Astrocyte of the spinal cord (primary cell): ENCODE results near the gene SH2D3C.

Experiments used
- DNase-seq: peaks from one replicate; pipeline ENCODE4 v3.0.0; 2011; ENCODE audit warnings: low read depth, low spot score
- H3K4me3 ChIP-seq: 2 replicates; pipeline ENCODE4 v1.5.1; 2011; ENCODE audit warnings: low read depth, mild to moderate bottlenecking, low read length, moderate library complexity
- in situ Hi-C: cut with HindIII; loops from 2 replicates; pipeline ENCODE4 v1.10.0; 2017; ENCODE audit warnings: low sequenced_read_pairs
- TF ChIP-seq, protein P1 (sequence below): IDR thresholded peaks from 2 replicates; pipeline ENCODE4 v1.5.1; 2012; ENCODE audit warnings: low read depth, mild to moderate bottlenecking, low read length, inconsistent platforms

Gene SH2D3C

GRCh38 chr9:127741831-127742434, 36.5 kb downstream of the SH2D3C start:
- H3K4me3 ChIP-seq = peak overlapping the region; percentile 34
- in situ Hi-C loops = no loop called here
- peak; percentile 37 for DNase-seq
- TF ChIP-seq, protein P1, sequence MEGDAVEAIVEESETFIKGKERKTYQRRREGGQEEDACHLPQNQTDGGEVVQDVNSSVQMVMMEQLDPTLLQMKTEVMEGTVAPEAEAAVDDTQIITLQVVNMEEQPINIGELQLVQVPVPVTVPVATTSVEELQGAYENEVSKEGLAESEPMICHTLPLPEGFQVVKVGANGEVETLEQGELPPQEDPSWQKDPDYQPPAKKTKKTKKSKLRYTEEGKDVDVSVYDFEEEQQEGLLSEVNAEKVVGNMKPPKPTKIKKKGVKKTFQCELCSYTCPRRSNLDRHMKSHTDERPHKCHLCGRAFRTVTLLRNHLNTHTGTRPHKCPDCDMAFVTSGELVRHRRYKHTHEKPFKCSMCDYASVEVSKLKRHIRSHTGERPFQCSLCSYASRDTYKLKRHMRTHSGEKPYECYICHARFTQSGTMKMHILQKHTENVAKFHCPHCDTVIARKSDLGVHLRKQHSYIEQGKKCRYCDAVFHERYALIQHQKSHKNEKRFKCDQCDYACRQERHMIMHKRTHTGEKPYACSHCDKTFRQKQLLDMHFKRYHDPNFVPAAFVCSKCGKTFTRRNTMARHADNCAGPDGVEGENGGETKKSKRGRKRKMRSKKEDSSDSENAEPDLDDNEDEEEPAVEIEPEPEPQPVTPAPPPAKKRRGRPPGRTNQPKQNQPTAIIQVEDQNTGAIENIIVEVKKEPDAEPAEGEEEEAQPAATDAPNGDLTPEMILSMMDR = no peak

DNA sequence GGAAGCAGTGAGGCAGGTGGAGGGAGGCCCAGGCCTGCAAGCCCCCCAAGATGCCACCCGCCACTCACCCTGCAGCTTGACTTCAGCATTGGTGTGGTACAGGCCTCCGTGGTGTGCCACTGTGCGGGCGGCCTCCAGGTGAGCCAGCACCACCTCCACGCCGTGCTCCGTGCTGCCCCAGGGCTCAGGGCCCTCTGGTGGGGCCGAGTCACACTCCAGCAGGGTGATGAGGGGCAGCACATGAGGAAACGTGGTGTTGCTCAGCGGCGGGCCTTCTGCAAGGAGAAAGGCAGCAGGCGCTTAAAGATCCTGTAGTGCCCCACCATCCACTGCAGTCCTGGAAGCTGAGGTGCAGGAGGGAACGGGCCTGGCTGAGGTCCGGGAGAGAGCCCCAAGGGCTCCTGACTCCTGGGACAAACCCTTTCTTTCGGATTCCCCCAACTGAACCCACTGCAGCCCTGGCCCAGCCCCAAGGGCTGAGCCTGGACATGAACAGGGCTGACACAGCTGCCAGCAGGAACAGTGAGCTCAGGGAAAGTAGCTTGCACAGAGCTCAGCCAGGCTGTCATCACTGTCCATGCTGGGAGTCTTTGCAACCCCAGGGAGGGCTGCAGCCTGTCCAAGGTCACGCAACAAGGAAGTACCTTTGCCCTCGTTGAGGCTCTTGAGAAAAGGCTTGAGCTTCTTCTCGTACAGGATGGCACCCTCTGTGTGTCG, 38.7 kb downstream of the SH2D3C start:
- TF ChIP-seq, protein P1 = no peak
- in situ Hi-C loops = no loop called here
- no peak overlapping the region for H3K4me3 ChIP-seq
- no peak for DNase-seq

DNA sequence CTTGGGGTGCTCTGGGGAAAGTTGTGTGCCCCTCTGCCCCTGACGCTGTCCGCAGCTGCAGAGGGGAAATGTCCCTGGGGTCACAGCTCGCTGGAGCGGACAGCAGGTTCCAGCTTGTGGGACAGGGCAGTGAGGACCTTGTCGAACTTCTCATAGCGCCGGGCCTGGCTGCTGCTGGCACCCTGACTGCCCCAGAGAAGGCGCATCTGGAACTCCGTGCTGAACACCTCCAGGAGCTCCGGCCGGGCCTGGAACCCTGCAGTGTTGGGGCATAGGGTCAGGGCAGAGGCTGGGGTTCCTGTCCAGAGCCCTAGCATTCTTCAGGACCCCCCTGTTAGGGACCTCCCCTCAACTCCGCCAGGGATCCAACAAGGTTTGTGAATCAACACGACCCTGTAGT, 39.8 kb downstream of the SH2D3C start:
- no peak overlapping the region for H3K4me3 ChIP-seq
- TF ChIP-seq, protein P1 = no peak
- DNase-seq = no peak
- in situ Hi-C loops = no loop called here

DNA sequence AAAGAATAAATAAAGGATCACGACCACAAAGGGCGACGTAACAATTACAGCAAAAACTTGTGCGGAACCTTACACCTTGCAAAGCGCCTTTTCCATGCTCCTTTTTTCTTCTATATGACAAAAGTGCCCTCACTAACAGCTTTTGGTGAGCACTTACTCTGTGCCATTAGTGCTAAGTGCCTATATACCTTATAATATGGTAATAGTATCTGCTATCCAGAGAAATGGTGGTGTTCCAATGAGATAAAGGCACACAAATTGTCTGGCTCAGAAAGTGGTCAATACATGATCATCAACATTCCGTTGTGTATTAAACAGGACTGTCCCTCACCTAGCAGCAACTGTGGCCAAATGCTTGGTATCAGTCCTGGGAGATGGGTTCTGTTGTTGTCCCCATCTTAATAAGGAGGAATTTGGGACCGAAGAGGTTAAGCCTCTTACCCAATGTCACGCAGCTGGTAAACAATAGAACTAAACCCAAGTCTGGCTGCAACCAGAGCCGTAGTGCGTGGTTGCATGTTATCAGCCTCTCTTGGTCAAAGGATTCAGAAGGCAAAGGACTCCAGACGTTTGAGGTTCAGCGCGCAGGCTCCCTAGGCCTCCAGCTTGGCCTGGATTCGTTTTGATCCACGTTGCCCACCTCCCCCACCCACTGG, 42.8 kb downstream of the SH2D3C start:
- no peak overlapping the region for H3K4me3 ChIP-seq
- TF ChIP-seq, protein P1 = no peak
- in situ Hi-C loops = no loop called here
- no peak for DNase-seq

GRCh38 chr9:127734747-127735529, 43.5 kb downstream of the SH2D3C start, which contains the start of gene TOR2A:
Gene TOR2A (minus strand): TSS chr9:127735294. CDS start chr9:127735270, 24 bp downstream.
- TF ChIP-seq, protein P1 = peak; percentile 93
- peak; percentile 98 for DNase-seq
- H3K4me3 ChIP-seq = peak within 1 kb of the TSS; percentile 52
- in situ Hi-C loops = no loop called here

DNA sequence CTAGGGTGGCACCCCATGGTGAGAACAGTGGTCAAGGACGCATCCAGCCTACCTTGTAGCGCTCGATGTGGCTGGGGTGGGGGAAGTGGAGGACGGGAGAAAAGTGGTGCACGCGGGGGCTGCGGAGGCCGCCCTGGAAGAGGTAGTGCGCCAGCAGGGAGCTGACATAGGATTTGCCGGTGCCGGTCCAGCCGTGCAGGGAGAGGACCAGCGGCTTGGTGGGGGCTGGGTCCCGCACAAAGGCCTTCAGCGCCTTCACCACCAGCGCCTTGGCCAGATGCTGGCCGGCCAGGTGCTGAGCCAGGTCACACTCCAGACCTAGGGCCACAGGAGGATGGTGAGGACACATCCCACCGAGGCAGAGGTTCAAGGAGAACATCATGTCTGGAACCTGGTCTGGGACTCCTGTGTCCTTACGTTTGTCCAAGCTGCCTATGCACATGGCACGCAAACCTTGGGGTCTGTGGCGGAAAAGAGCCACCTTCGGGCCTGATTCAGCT, 44.2 kb downstream of the SH2D3C start:
- in situ Hi-C loops = no loop called here
- DNase-seq = no peak
- TF ChIP-seq, protein P1 = no peak

More for the DNA sequence above, 44.2 kb downstream of the SH2D3C start:
- H3K4me3 ChIP-seq = peak overlapping the region; percentile 52
